GM23248 (cell line): ENCODE data around the gene DELE1.

ENCODE experiments used
- EZH2 ChIP-seq: fragments of 200-600 bp; sonication (generic); IDR thresholded peaks from 2 replicates; pipeline ENCODE4 v1.6.1; 2018; ENCODE audit warnings: antibody characterized with exemption, mild to moderate bottlenecking; ENCODE audit not compliant: insufficient read depth, poor library complexity, severe bottlenecking
- EZH2phosphoT487 ChIP-seq: fragments of 200-600 bp; sonication (generic); IDR thresholded peaks from 2 replicates; pipeline ENCODE4 v1.6.1; 2018; ENCODE audit warnings: antibody characterized with exemption, moderate library complexity, mild to moderate bottlenecking, low read depth; ENCODE audit not compliant: insufficient read depth

DNA sequence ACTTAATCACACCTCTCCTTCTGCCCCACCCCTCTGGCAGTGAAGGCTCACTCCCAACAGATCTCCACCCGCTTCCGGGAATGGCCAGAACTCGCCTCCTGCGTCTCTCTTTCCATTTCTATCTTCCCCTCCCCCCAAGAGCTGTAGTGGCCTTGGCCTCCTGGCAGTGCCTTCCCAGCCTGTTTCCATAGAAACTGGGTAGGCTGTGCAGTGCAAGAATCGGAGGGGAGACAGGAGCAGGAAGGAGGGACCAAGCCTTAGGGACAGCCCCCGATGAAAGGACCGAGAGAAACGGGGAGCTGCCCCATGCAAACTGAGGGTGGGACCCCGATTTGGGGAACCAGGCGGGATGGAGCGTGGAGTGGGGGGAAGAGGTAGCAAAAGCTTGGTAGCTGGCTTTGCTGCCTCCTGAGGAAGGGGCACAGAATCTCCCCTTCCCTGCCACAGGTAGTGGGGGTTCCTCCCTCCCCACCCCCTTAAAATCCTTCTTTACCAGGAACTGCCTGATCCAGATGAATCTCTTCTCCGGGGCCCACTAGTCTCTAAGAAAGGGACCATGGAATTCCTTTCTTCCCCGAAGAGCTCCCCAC, 41.0 kb upstream of the DELE1 start:
- TF ChIP-seq EZH2phosphoT487 (no peak), EZH2 (no peak)
